LNCAP (cell line): ENCODE measurements around the gene MAST4.

Experiments
- TF ChIP-seq, protein P1 (sequence below): fragments of 450-650 bp; IDR thresholded peaks from 2 replicates; pipeline ENCODE4 v1.5.1; 2017; ENCODE audit warnings: mild to moderate bottlenecking

Gene MAST4

DNA sequence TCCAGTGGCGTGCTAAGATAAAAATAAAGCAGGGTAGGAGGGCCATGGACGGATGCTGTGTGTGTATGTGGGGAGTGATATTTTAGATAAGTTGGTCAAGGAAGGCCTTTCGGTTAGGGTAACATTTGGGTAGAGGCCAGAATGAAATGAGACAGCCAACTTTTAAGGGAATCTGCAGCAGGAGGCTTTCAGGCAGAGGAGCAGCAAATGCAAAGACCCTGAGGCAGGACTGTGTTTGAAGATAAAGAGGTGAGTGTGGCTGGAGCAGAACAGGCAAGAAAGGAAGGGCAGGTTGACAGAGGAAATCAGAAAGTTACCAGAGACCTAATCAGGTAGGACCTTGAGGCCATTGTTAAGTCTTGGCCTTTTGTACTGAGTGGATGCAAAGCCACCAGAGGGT lies 106.2 kb downstream of the MAST4 start:
- TF ChIP-seq, protein P1, sequence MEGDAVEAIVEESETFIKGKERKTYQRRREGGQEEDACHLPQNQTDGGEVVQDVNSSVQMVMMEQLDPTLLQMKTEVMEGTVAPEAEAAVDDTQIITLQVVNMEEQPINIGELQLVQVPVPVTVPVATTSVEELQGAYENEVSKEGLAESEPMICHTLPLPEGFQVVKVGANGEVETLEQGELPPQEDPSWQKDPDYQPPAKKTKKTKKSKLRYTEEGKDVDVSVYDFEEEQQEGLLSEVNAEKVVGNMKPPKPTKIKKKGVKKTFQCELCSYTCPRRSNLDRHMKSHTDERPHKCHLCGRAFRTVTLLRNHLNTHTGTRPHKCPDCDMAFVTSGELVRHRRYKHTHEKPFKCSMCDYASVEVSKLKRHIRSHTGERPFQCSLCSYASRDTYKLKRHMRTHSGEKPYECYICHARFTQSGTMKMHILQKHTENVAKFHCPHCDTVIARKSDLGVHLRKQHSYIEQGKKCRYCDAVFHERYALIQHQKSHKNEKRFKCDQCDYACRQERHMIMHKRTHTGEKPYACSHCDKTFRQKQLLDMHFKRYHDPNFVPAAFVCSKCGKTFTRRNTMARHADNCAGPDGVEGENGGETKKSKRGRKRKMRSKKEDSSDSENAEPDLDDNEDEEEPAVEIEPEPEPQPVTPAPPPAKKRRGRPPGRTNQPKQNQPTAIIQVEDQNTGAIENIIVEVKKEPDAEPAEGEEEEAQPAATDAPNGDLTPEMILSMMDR: no peak

DNA sequence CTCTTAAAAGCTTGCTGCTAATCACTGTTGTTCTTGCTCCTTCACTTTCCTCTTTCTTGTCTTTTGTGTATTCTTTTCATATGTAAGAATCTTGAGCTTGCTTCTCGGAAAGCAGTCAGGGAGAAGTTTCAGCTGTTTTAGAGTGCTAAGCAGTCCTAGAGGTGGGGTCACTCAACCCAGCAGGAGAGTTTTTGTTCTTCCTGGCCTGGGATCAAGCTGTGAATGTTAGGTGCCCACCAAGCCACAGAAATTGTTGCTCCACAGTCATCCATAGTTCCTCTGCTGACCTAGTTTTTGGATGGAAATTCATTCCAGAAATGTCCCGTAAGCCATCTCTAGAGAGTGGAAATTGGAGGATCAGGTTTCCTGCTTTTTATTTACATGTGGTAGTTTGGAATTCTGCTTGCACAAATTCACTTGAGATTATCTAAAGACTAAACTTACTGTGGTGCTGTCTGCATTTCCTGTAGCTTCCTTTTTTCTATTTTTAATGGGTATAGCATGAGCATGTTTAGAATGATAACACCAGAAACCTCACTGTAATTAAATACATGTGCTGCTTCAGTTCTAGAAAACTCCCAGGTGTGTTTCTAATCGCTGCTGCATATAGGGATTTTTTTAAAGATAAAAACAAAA lies 108.7 kb downstream of the MAST4 start:
- TF ChIP-seq, protein P1: no peak

DNA sequence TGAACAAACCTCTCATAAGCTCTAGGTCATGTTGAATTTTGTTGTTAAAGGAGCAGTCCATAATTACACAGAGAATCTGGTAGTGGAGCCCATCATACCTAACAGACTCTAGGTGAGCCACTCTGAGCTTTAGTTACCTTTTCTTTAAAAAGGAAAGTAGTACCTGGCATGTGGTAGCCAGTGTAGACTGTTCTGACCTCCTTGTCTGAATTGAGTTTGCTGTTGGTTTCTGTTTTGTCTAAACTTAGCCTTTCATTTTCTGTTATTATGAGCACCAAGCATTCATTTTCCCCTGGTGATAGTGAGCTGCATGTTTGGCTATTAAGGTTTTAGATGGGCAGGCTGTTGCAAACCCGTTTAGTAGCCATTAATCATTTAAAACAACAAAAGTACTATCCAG lies 112.2 kb downstream of the MAST4 start:
- TF ChIP-seq, protein P1: no peak

DNA sequence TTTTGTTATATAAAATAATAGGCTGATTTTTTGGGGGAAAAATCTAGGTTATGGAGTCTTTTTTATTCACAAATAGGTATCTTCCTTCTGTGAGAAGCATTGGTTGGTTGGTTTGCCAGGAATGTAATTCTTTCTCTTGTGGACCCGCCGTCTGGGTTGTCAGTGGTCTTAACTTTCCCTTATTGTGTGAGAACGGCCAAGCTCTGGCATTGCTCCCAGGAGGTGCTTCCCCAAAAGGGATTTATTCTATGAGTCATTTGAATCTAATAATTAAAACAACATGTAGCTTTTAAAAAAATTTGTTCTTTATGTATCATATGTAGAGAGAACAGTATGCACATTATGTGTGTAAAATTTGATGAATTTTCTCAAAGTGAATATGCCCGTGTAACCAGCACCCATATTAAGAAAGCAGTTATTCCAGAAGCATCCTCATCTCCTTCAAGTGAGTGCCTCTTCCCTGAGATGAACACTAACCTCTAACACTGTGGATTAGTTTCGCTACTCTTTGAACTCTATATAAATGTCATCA lies 114.4 kb downstream of the MAST4 start:
- TF ChIP-seq, protein P1: no peak

DNA sequence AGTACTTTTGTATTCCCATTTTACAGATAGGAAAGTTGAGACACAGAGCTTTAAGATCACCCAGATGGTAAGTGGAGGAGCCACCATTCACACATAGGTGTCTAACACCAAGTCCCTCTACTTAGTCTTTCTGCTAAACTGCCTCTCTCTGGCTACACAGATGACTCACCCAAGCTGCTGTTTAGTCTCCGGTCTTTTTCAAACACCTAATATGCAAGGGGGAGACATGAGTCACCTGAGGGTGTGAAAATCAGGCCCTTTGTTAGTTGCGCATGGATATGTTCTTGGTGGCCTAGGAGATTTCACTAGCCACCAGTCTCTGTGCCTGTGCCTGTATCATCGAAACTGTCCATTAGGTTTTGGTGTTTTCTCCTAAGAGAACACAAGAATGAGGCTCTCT lies 117.8 kb downstream of the MAST4 start:
- TF ChIP-seq, protein P1: no peak

DNA sequence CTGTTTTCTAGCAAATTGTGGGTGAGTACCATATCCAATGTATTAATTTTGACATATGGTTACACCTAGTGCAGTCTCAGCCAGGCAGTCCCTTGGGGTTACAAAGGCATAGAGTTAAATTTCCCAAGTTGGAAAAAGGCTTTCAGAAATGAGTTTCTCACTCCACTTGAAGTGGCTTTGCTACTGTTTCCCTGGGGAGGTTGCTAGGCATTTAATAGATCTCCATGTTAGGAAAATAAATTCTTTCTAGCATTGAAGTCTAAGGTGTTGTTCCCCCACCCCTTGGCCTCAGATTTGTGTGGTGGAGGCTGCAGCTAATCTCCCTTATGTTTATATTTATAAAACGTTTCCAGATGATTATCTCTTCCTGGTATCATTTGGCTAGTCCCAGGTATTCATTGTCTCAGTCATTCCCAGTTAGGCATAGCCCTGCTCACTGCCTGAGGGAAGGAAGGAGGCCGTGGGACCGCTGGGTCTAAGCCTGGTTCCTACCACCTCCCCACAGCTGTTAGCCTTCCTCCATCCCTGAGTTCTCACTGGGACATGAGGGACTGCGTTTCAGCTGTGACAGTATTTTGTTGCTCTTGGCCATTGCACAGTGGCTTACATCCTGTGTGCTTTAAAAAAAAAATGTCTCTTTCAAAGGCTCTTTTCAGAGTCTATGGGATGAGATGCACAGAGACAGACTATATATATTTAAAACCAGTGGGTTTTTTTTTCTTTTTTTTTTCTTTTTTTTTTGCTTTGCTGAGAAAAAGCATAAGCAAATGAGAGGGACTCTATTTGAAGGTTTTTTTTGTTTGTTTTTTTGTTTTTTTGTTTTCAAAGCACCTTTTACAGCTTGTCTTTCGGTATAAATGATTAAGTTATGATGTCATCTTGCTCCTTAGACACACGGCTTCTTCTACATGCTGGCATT lies 121.5 kb downstream of the MAST4 start:
- TF ChIP-seq, protein P1: no peak

DNA sequence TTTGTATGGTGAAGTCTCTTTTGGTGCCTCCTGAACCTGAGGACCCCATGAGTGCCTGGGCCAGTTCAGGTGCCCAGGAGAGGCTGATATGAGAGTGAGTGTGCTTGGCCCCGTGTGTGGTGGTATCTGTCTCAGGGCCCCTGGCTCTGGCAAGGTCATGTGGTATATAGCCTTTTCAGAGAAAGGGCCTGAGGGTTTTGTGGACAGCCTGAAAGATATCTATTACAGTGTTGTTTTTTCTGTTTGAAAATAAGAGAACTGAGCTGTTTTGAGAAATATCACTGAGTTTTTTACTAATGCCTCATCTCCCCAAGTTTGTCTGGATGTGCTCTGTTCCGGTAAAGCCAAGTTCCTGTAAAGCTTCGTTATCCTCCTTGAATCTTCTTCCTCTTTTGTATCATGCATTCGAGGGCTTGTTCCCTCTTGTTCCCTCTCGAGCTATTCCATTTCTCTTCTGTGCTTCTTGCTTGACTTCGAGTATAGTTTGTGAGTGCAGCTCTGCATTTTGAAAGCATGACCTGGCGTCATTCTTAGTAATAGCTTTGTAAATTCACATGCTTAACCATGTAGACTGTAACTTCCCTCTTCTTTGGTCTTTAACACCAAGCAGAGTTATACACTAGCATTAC lies 122.3 kb downstream of the MAST4 start:
- TF ChIP-seq, protein P1: no peak
